NB4 (cell line): ENCODE measurements around the gene MPHOSPH9.

Experiments used
- CTCF ChIP-seq: IDR thresholded peaks from one replicate; pipeline ENCODE4 v1.5.1; 2012; ENCODE audit warnings: low read depth, low read length
- MAX ChIP-seq: IDR thresholded peaks from 2 replicates; pipeline ENCODE4 v1.6.1; 2011; ENCODE audit warnings: low read depth, low read length
- MYC ChIP-seq: IDR thresholded peaks from 2 replicates; pipeline ENCODE4 v1.6.1; 2011; ENCODE audit warnings: low read depth, low read length
- POLR2A ChIP-seq: IDR thresholded peaks from 2 replicates; pipeline ENCODE4 v1.6.1; 2011; ENCODE audit warnings: mild to moderate bottlenecking; ENCODE audit not compliant: insufficient read length; ENCODE audit errors: extremely low read depth

GRCh38 chr12:123149501-123150274 lies 83.3 kb downstream of the MPHOSPH9 start:
- no peak for TF ChIP-seq CTCF
- no peak for TF ChIP-seq MAX
- no peak for TF ChIP-seq POLR2A
- no peak for TF ChIP-seq MYC
